Nephron (organoid): ENCODE results near the gene GUCY2C.

Experiments used
- H3K27ac Mint-ChIP-seq, 3 experiments: 2 replicates each; pipeline ENCODE4 v1.8.0; 2020; ENCODE audit warnings: mixed read lengths in 3 of 3, mild to moderate bottlenecking in 2 of 3, moderate library complexity in 1 of 3
- H3K27me3 Mint-ChIP-seq: 2 replicates; pipeline ENCODE4 v1.8.0; 2021; ENCODE audit warnings: low read depth, mild to moderate bottlenecking, moderate library complexity, mixed read lengths
- H3K36me3 Mint-ChIP-seq: 2 replicates; pipeline ENCODE4 v1.8.0; 2020; ENCODE audit warnings: low read depth, mixed read lengths
- H3K4me1 Mint-ChIP-seq: 2 replicates; pipeline ENCODE4 v1.8.0; 2020; ENCODE audit warnings: mixed read lengths
- H3K4me3 Mint-ChIP-seq, 3 experiments: 2 replicates each; pipeline ENCODE4 v1.8.0; 2020; ENCODE audit warnings: mild to moderate bottlenecking in 3 of 3, mixed read lengths in 3 of 3, moderate library complexity in 2 of 3
- H3K9me3 Mint-ChIP-seq: 2 replicates; pipeline ENCODE4 v1.8.0; 2020; ENCODE audit warnings: mixed read lengths
- CTCF ChIP-seq, 3 experiments: fragments of 200-600 bp; sonication (generic); IDR thresholded peaks; one replicate each; pipeline ENCODE4 v1.5.0; 2021; ENCODE audit warnings: antibody characterized with exemption in 3 of 3; ENCODE audit not compliant: unreplicated experiment in 3 of 3

Gene GUCY2C

GRCh38 chr12:14635776-14636175 is 60.6 kb downstream of the GUCY2C start:
- Mint-ChIP-seq H3K4me1 (no peaks in the 10 kb centered on the region), H3K27ac (no peak overlapping the region), H3K36me3 (no peaks in the 10 kb centered on the region), H3K4me3 (no peak overlapping the region), H3K27me3 (no peaks in the 10 kb centered on the region), H3K9me3 (peaks cover 42% of the 10 kb centered on the region)
- TF ChIP-seq CTCF (IDR thresholded peaks at IDR 0.05; ENCODE audit: unreplicated experiment in 3 of 3) = no peak

GRCh38 chr12:14630793-14631192 is 65.6 kb downstream of the GUCY2C start:
- no peaks in the 10 kb centered on the region for H3K36me3 Mint-ChIP-seq
- no peak for TF ChIP-seq CTCF (IDR thresholded peaks at IDR 0.05; ENCODE audit: unreplicated experiment in 3 of 3)
- H3K4me1 Mint-ChIP-seq = peaks cover 5% of the 10 kb centered on the region
- H3K9me3 Mint-ChIP-seq = peaks cover 23% of the 10 kb centered on the region
- H3K27ac Mint-ChIP-seq = peak overlapping the region in 2 of 3 experiments; percentile 2 to 4
- H3K4me3 Mint-ChIP-seq = no peak overlapping the region
- H3K27me3 Mint-ChIP-seq = no peaks in the 10 kb centered on the region

- H3K4me3 Mint-ChIP-seq = no peak overlapping the region
- H3K9me3 Mint-ChIP-seq = peaks cover 17% of the 10 kb centered on the region
- H3K27me3 Mint-ChIP-seq = no peaks in the 10 kb centered on the region
- peak; percentile 93 to 97 (median 96) for TF ChIP-seq CTCF (IDR thresholded peaks at IDR 0.05; ENCODE audit: unreplicated experiment in 3 of 3)
- H3K4me1 Mint-ChIP-seq = peaks cover 5% of the 10 kb centered on the region
- peak overlapping the region; percentile 89 to 91 (median 91) for H3K27ac Mint-ChIP-seq
- no peaks in the 10 kb centered on the region for H3K36me3 Mint-ChIP-seq
Observed at GRCh38 chr12:14629832-14630710, 66.3 kb downstream of the GUCY2C start.

- H3K27ac Mint-ChIP-seq = peak overlapping the region; percentile 82 to 91 (median 89)
- peaks cover 5% of the 10 kb centered on the region for H3K4me1 Mint-ChIP-seq
Observed at GRCh38 chr12:14628771-14629170, 67.6 kb downstream of the GUCY2C start.

GRCh38 chr12:14621826-14622225 is 74.6 kb downstream of the GUCY2C start:
- Mint-ChIP-seq H3K9me3 (no peaks in the 10 kb centered on the region), H3K4me1 (no peaks in the 10 kb centered on the region), H3K4me3 (no peak overlapping the region), H3K27me3 (no peaks in the 10 kb centered on the region), H3K36me3 (no peaks in the 10 kb centered on the region), H3K27ac (peak overlapping the region in 1 of 3 experiments; percentile 63)
- TF ChIP-seq CTCF (IDR thresholded peaks at IDR 0.05; ENCODE audit: unreplicated experiment in 3 of 3) = no peak

More at GRCh38 chr12:14628771-14629170, 67.6 kb downstream of the GUCY2C start:
- H3K4me3 Mint-ChIP-seq = no peak overlapping the region
- no peak for TF ChIP-seq CTCF (IDR thresholded peaks at IDR 0.05; ENCODE audit: unreplicated experiment in 3 of 3)
- no peaks in the 10 kb centered on the region for H3K36me3 Mint-ChIP-seq
- no peaks in the 10 kb centered on the region for H3K27me3 Mint-ChIP-seq
- peaks cover 5% of the 10 kb centered on the region for H3K9me3 Mint-ChIP-seq
